ENCODE measurements around the gene HDAC4.
A peak's percentile ranks its signal among the peaks of the same experiment; 100 is the strongest.

Gene HDAC4

DNA sequence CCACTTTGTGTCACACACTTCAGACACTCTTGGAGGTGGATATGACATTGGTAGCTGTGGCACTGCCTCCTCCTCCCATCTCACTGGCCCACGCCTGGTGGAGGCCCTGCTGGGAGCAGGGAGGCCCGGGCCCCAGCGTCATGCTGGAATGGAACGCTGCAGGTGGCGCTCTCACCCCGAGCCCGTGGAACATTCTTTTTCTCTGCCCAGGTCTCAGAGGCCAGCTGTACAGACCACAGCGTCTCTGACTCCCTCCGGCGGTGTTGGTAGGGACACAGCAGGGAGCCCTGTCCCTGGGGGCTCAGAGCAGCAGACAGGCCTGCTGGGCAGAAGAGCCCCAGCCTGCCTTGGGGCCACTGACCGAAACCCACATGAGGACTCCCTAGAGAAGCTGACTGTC lies 334.9 kb downstream of the HDAC4 start:
- no peak for DNase-seq (ENCODE audit: low read depth)
- no peak overlapping the region for H3K4me3 ChIP-seq (ENCODE audit: low read depth, low read length)

DNA sequence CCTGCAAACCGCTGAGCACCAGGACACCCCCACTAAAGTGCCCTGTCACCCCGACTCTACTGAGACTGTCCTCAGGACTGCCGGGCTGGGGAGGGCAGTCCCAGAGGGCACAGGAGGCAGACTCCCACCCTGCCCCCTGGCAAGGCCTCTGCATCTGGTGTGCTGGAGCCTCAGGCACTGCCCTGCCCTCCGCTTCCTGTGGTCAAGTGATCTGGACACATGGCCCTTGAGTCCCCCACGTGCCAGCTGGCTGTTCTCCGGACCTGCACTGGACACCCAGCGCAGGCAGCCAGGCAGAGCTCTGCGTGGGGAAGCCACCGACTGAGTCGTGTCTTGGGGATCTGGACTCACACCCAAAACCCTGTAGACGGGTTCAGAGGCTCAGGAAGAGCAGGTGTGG lies 335.3 kb downstream of the HDAC4 start:
- DNase-seq (ENCODE audit: low read depth), result no peak
- H3K4me3 ChIP-seq (ENCODE audit: low read depth, low read length), result no peak overlapping the region

DNA sequence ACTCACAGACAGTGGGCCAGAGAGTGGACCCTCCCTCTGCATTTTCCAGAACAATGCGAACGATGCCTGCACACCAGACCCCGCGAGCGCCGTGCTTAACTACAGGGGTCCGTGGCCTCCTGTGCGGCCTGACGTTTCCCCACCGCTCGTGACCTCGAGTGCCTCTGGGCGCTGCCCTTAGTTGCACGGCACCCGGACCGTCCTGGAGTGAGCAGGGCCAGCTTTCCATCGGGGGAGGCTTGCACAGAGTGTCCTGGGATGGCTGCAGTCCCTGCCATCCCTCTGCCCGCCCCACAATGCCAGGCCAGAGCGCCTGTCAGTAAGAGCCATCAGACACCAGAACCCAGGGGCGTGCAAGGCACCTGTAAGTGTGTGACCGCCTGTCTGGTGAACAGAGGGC lies 335.9 kb downstream of the HDAC4 start:
- H3K4me3 ChIP-seq (ENCODE audit: low read depth, low read length), result no peak overlapping the region
- no peak for DNase-seq (ENCODE audit: low read depth)

DNA sequence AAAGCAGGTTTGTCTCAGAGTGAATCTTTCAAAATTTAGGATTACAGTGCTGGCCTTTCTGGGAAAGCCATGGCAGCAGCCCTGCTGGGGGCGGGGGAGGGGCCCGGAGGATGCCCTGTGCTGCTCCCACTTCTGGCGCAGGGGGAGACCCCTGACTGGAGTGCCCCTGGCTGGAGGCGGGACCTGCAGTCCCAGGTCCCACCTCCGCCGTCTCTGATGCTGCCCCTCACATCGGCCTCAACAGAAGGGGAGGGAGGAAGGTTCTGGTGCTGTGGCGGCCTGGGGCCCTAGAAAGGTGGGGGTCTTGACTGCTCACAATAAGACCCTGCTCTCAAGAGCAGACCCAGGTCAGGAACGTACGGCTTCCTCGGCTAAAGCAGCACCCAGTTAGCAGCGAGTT lies 336.6 kb downstream of the HDAC4 start:
- no peak overlapping the region for H3K4me3 ChIP-seq (ENCODE audit: low read depth, low read length)

DNA sequence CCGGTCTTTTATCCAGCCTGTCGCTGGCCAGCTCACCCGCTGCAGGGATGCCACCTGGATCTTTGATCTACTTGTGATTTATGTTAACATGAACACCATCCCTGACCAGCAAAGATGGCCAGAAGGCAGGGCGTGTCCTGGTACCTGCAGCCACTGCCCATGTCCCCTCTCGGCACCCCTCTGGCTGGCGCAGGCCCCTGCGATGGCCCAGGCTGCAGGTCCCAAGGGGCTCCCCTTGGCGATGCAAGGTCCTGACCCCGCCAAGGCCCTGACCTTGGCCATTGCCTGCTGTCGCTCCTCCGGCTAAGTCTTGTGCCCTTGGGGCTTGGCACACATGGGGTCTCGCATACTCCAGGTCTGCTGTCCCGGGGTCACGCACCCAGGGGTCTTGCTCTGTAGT lies 338.1 kb downstream of the HDAC4 start:
- DNase-seq (ENCODE audit: low read depth), result no peak
- H3K4me3 ChIP-seq (ENCODE audit: low read depth, low read length), result no peak overlapping the region

More for the DNA sequence above, 336.6 kb downstream of the HDAC4 start:
- DNase-seq (ENCODE audit: low read depth), result no peak

DNA sequence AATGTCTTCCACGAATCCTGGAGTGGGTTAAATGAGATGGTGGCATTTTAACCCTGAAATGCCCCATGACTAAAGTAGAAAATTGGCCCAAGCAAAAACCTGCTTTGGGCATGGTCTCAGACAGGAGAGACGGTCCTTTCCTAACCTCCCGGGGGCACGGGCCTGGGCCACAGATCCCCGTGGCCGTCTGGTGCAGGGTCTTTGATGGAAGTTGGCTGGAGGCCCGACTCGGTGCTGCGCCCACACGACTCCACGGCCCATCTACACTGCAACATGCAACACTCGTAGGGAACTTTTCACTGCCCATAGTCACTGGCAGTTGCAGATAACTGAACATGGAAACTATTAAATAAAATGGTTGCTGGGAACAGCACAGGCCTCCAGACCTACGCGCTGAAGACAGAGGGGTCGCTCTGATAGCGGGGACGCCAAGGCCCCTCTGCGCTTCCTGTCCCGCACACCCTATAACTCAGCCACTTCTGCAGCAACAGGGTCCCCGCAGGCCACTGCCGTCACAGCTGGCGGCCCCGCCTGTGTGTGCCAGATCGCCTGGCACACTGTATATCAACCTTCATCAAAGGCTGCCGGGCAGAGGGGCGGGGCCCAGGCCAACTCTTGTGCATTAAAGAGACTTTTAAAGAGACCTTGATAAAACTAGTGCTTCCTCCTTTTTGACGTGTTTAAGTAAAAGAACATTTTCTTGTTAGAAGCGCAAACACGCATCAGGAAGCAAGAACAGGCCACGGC lies 338.8 kb downstream of the HDAC4 start:
- DNase-seq (ENCODE audit: low read depth), result no peak
- no peak overlapping the region for H3K4me3 ChIP-seq (ENCODE audit: low read depth, low read length)

DNA sequence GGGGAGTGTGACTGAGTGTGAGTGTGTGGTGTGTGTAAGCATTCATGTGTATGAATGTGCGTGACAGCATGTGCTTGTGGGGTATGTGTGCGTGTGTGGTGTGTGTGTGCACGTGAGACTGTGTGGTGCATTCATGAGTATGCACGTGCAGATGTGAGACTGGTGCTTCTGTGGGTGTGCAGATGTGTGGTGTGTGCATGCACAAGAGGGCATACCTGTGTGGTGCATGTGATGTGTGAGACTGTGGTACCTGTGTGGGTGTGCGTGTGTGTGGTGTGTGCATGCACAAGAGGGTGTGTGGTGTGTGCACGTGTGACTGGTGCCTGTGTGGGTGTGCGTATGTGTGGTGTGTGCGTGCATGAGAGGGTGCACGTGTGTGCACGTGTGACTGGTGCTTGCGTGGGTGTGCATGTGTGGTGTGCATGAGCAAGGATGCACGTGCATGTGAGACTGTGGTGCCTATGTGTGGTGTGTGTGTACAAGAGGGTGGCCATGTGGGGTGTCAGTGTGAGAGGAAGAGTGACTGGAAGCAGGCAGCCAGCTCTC lies 339.6 kb downstream of the HDAC4 start:
- no peak for DNase-seq (ENCODE audit: low read depth)
- H3K4me3 ChIP-seq (ENCODE audit: low read depth, low read length), result no peak overlapping the region

DNA sequence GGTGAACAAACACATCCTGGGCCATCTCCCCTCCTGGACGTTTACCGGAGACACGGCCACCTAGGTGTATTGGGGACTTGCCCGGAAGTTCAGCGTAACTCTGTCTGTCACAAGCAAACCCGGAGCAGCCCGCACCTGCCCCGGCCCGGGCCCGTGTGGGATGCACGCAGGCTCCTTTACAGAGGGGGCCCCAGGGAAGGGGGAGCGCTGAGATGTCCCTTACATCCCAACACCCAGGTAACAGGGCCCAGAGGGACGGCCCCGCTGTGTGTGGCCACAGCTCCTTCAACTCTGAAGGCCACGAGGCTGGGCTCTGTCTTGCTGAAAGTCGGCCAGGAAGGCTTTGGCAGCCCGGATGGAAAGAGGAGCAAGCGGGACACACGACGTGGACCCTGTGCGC lies 340.1 kb downstream of the HDAC4 start:
- no peak for DNase-seq (ENCODE audit: low read depth)
- no peak overlapping the region for H3K4me3 ChIP-seq (ENCODE audit: low read depth, low read length)

DNA sequence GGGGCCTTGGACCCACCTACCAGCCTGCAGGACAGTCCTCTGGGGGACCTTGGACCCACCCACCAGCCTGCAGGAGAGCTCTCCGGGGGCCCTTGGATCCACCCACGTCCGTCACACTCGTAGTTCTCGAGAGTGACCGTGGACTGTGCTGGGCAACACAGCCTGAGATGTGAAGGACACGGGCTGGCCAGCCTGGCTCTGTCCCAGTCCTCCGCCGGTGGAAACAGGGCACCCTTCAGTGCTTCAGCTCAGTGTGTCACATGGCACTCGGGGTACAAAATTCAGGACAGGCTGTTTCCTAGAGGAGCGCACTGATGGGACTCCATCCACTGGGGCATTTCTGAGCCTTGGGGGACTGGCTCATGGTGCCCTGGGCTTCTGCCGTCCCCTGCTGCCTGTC lies 341.0 kb downstream of the HDAC4 start:
- H3K4me3 ChIP-seq (ENCODE audit: low read depth, low read length), result no peak overlapping the region
- no peak for DNase-seq (ENCODE audit: low read depth)

DNA sequence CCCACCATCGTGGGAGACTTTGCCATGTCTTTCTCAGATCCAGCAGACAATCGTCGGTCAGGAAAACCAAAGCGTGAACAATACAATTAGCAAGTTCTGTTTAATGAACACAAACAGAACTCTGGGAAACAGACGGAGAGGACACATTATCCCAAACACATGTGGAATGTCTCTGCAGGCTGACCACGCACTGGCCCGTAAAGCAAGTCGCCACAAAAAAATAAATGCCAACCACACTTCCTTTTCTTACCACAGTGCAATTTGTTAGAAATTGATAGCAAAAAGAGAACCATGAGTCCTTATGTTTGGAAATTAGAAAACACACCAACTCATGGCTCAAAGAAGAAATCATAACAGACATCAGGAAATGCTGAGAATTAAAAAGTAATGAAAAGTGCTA lies 342.1 kb downstream of the HDAC4 start:
- no peak overlapping the region for H3K4me3 ChIP-seq (ENCODE audit: low read depth, low read length)
- DNase-seq (ENCODE audit: low read depth), result no peak

DNA sequence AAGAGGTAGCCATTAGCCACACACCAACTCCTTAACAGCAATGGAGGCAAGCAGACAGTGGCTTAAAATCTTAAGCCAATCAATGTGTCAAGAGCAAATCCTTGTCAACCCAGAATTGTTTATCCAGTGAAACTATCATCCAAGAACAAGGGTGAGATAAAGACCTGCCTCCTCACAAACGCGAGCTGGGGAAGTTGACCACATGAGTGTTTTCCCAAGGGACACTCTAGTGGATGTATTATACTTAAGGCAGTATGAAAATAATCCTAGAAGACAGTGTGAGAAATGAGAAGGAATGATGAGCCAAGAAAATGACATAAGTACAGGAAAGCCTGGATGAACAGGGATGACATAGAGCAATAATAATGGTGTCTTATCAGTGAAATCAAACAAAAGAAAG lies 343.3 kb downstream of the HDAC4 start:
- H3K4me3 ChIP-seq (ENCODE audit: low read depth, low read length), result no peak overlapping the region
- DNase-seq (ENCODE audit: low read depth), result peak; percentile 1

DNA sequence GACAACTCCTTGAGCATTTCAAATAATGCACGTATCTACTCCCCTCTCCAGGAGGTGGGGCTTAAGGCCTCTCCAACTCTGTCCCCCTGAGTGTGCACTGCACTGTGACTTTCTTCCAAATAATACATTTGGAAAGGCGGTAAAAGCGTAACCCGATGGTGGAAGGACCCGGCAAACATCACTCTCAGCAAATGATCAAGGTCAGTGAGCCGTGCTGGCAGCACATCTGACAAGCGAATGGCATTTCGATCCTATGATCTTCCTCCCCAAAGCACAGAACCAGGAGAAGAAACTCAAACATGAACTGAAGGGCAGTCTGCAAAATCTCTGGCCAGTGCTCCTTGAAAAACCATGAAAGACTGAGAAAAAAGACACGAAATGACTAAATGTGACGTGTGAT lies 344.2 kb downstream of the HDAC4 start:
- DNase-seq (ENCODE audit: low read depth), result no peak

DNA sequence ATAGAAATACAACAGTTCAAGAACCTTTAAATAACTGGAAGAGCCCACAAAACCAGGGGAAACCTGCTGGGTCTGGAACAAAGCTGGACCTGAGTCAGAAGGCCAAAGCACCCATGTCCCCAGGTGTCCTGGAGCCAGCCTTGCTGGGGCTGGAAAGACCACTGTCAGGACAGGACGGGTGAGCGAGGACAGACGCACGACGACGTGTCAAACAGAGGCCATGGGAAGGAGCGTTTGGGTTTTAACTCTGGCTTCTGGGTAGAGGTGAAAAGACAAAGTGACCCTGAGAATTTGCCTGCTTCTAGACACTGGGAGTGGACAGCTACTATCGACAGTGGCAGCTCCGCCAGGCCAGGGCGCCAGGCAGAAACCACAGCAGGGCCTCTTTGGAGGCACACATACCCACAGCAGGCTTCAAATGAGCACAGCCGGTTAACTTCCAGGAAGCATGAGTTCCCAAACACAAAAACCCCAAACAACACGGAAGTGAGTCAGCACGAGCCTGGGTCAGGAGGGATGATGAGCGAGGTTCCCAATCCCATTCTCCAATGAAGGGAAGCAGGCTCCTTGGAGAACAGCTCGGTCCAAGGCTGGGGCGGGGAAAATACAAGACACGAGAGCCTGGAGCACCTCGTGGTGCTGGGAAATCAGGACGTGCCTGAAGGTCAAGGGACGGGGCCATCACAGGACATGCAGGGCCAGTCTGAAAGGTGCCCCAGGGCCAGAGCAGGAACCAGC lies 344.9 kb downstream of the HDAC4 start:
- no peak overlapping the region for H3K4me3 ChIP-seq (ENCODE audit: low read depth, low read length)
- no peak for DNase-seq (ENCODE audit: low read depth)

More for the DNA sequence above, 344.2 kb downstream of the HDAC4 start:
- no peak overlapping the region for H3K4me3 ChIP-seq (ENCODE audit: low read depth, low read length)

DNA sequence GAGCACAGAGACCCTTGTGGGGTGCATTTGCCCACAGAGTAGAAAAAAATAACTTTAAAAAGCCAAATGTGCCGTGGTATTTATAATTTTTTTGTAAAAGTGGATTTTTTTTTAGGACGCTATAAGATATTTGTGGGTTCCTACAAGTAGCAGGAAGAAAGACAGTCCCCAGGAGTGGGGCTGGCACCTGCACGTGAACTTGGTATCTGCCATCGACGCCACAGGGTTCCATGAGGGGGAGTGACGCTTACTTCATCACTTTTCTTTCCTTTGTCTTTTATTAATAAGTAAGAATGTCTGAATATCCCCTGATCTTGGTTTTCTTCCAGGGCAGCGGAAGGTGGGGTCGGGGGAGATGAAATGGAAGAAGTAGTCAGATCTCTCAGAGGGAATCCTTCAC lies 345.9 kb downstream of the HDAC4 start:
- DNase-seq (ENCODE audit: low read depth), result no peak
- no peak overlapping the region for H3K4me3 ChIP-seq (ENCODE audit: low read depth, low read length)

DNA sequence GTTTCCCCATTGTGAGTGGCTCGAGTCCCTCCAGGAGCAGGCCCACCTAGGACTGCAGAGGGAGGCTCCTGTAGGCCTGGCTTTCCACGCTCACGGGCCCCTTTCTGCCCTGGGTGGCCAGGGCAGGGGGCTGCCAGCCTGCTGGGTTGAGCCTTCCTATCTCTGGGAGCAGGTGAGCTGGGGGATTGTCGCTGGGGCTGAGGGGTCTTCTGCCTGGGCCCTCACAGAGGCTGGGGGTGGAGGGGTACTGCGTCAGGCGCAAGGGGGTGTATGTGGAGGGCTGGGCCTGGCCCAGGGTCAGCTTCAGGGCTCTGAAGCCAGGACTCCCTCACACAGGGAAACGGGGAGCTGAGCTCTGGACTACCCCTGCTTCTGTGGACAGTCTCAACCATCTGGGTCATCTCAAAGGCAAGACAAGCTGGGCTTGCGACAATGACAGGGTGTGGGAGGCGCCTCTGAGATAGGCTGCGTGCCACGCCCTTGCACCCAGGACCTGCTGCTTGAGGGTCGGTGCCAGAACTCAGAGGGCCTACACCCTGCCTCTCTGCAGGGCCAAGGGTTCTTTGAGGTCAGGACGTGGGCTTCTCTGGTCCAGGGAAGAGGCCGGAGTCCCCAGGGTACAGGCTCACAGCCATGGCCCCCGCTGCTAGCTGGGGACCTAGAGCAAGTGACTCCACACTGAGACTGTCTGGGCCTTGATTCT lies 346.9 kb downstream of the HDAC4 start:
- H3K4me3 ChIP-seq (ENCODE audit: low read depth, low read length), result no peak overlapping the region
- no peak for DNase-seq (ENCODE audit: low read depth)

DNA sequence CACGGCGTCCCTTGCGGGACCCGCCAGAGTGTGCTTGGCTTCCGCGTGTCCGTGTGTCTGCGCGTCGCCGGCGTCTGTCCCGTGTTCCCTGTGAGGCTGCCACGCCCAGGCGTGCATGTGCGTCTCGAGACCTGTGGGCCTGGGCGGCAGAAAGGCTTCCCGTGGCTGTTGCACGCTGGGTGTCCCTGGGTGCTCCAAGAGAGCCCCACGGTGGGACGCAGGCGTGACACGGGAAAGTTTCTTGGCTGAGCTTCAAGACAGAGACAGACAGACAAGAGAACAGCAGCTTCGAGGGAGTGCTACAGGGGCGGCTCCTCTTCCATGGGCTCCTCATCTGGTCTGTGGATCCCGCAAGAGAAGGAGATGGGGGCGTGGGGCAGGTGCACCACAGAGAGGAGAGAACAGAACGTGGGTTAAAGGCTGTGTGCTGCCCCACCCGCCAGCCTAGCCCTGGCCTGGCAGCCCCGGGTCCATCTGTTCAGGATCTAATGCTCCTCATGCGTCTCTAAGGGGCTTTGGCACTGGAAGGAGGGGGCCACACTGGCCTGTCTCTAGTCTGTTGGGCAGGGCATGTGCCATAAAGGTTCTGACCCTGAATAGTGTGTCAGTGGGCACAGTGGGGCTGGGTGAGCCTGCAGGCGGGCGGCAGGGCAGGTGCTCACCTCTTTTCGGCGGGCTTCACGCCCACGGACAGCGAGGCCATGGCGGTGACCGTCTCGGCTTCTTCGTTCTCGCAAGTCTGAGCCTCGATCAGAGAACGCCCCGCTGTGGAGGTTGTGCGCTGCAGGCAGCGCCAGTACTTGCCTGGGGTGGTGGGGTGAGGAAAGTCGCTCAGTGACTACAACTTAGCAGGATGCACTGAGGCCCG lies 347.8 kb downstream of the HDAC4 start:
- no peak overlapping the region for H3K4me3 ChIP-seq (ENCODE audit: low read depth, low read length)
- no peak for DNase-seq (ENCODE audit: low read depth)

DNA sequence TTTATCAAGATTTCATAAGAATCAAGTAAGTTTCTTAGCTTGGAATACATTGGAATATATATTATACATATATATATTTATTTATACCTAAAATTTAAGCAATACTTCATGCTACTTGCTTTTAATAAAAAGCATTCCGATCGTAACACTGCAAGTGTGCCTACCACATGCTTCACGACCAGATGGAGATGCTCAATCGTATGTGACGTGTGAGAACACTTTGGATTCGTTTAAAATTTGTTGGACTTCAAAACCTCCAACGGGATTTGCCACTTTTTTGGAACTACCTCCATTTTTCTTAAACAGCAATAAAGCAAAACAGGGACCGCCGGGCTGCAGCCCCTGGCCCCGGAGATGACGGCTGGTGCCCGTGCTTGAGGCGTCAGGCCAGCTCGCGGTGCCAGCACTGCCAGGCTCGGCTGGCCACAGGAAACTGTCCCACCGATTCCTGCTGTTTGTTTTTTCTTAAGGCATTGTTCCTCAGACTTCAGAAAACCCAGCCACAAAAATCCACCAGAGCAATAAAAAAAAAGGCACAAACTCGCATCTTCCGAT lies 348.9 kb downstream of the HDAC4 start:
- no peak overlapping the region for H3K4me3 ChIP-seq (ENCODE audit: low read depth, low read length)
- DNase-seq (ENCODE audit: low read depth), result no peak

DNA sequence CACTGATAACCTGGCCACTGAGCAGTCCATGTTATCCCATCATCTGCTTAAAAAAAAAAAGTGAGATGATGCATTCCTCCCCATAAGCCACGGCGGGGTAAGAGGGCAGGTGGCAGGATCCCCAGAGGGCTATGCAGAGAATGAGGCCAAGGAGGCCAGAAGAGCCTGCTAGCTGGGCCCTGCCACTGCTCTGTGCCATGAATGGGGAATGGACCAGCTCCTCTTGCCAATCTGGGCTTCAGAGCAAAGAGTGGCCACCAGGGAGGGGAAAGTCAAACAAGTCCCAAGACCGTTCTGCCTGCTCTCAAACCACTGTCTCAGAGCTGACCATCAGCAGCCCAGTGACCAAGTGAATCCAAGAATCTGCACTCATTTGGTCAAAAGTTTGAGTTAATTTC lies 350.6 kb downstream of the HDAC4 start:
- no peak overlapping the region for H3K4me3 ChIP-seq (ENCODE audit: low read depth, low read length)
- DNase-seq (ENCODE audit: low read depth), result no peak

Measured in skeletal muscle cell (primary cell).